IPS-18c (cell line): ENCODE results near the gene IQCF2.
"Not testable (repeated sequence)": the region's sequence is repeated elsewhere in the genome, so short reads cannot be mapped to it uniquely, and the experiment has no call there.

Experiments
- H3K4me3 ChIP-seq: 2 replicates; pipeline ENCODE4 v1.7.0; 2013; ENCODE audit warnings: low read depth, mild to moderate bottlenecking, low read length, moderate library complexity; ENCODE audit not compliant: insufficient read depth
- H3K9me3 ChIP-seq: one replicate; pipeline ENCODE4 v1.6.1; 2013; ENCODE audit warnings: mild to moderate bottlenecking, low read length, moderate library complexity; ENCODE audit not compliant: control insufficient read depth, insufficient read depth

IQCF2 gene

GRCh38 chr3:51873876-51874275 lies 12.5 kb downstream of the IQCF2 start:
- no peaks in the 10 kb centered on the region for H3K9me3 ChIP-seq
- H3K4me3 ChIP-seq = no peak overlapping the region

GRCh38 chr3:51874411-51874810 lies 13.0 kb downstream of the IQCF2 start:
- H3K9me3 ChIP-seq = no peaks in the 10 kb centered on the region
- H3K4me3 ChIP-seq = no peak overlapping the region

GRCh38 chr3:51874889-51875288 lies 13.5 kb downstream of the IQCF2 start:
- H3K4me3 ChIP-seq = no peak overlapping the region

GRCh38 chr3:51875501-51875900 lies 14.1 kb downstream of the IQCF2 start, which contains the start of gene IQCF5:
Gene IQCF5, minus strand, starts transcription at chr3:51875601. Its CDS starts 70 bp downstream, at chr3:51875531.
- Histone ChIP-seq H3K4me3 (no peak within 1 kb of the TSS), H3K9me3 (no peaks in the 10 kb centered on the region)

More at GRCh38 chr3:51874889-51875288, 13.5 kb downstream of the IQCF2 start:
- H3K9me3 ChIP-seq = no peaks in the 10 kb centered on the region

- no peaks in the 10 kb centered on the region for H3K9me3 ChIP-seq
- H3K4me3 ChIP-seq = no peak overlapping the region
Observed at GRCh38 chr3:51876186-51876585, 14.8 kb downstream of the IQCF2 start.

- no peaks in the 10 kb centered on the region for H3K9me3 ChIP-seq
- H3K4me3 ChIP-seq = no peak overlapping the region
Observed at GRCh38 chr3:51879937-51880336, 18.5 kb downstream of the IQCF2 start.

- no peaks in the 10 kb centered on the region for H3K9me3 ChIP-seq
- H3K4me3 ChIP-seq = no peak overlapping the region
Observed at GRCh38 chr3:51886447-51886846, 25.0 kb downstream of the IQCF2 start.

- H3K4me3 ChIP-seq = no peak overlapping the region
- no peaks in the 10 kb centered on the region for H3K9me3 ChIP-seq
Observed at GRCh38 chr3:51887620-51888019, 26.2 kb downstream of the IQCF2 start.

GRCh38 chr3:51888463-51889105 lies 27.2 kb downstream of the IQCF2 start:
- no peaks in the 10 kb centered on the region for H3K9me3 ChIP-seq
- H3K4me3 ChIP-seq = no peak overlapping the region

GRCh38 chr3:51891242-51892039 lies 30.0 kb downstream of the IQCF2 start:
- Histone ChIP-seq H3K4me3 (no peak overlapping the region), H3K9me3 (no peaks in the 10 kb centered on the region)

- Histone ChIP-seq H3K4me3 (no peak overlapping the region), H3K9me3 (no peaks in the 10 kb centered on the region)
Observed at GRCh38 chr3:51894391-51894790, 33.0 kb downstream of the IQCF2 start.

- H3K4me3 ChIP-seq = no peak overlapping the region
- no peaks in the 10 kb centered on the region for H3K9me3 ChIP-seq
Observed at GRCh38 chr3:51894939-51895338, 33.5 kb downstream of the IQCF2 start.

GRCh38 chr3:51896607-51897305 lies 35.3 kb downstream of the IQCF2 start:
- Histone ChIP-seq H3K9me3 (no peaks in the 10 kb centered on the region), H3K4me3 (no peak overlapping the region)

GRCh38 chr3:51897391-51897790 lies 36.0 kb downstream of the IQCF2 start:
- Histone ChIP-seq H3K4me3 (no peak overlapping the region), H3K9me3 (no peaks in the 10 kb centered on the region)

- H3K9me3 ChIP-seq, H3K4me3 ChIP-seq: not testable (repeated sequence)
Observed at GRCh38 chr3:51900043-51900442, 38.6 kb downstream of the IQCF2 start.

- not testable (repeated sequence) for H3K9me3 ChIP-seq, H3K4me3 ChIP-seq
Observed at GRCh38 chr3:51902361-51902760, 40.9 kb downstream of the IQCF2 start.

GRCh38 chr3:51904034-51904823 lies 42.8 kb downstream of the IQCF2 start:
- Histone ChIP-seq H3K4me3 (no peak overlapping the region), H3K9me3 (no peaks in the 10 kb centered on the region)
